ENCODE measurements around the gene FLT4.

DNA sequence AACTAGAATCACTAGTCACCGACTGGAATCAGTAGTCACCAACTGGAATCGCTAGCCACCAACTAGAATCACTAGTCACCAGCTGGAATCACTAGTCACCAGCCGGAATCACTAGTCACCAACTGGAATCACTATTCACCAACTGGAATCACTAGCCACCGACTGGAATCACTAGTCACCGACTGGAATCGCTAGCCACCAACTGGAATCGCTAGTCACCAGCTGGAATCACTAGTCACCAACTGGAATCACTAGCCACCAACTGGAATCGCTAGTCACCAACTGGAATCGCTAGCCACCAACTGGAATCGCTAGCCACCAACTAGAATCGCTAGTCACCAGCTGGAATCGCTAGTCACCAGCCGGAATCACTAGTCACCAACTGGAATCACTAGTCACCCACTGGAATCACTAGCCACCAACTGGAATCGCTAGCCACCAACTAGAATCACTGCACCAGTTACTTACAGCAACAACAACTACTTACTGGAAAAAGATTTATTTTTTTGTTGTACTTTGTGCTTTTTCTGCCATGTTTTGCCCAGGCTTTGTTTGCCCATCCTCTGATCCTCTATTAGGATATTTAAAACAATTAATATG, 25.7 kb upstream of the FLT4 start:
- TF ChIP-seq POLR2AphosphoS5 (IDR thresholded peaks at IDR 0.05; ENCODE audit: low read depth): no peak
- TF ChIP-seq, protein P1, sequence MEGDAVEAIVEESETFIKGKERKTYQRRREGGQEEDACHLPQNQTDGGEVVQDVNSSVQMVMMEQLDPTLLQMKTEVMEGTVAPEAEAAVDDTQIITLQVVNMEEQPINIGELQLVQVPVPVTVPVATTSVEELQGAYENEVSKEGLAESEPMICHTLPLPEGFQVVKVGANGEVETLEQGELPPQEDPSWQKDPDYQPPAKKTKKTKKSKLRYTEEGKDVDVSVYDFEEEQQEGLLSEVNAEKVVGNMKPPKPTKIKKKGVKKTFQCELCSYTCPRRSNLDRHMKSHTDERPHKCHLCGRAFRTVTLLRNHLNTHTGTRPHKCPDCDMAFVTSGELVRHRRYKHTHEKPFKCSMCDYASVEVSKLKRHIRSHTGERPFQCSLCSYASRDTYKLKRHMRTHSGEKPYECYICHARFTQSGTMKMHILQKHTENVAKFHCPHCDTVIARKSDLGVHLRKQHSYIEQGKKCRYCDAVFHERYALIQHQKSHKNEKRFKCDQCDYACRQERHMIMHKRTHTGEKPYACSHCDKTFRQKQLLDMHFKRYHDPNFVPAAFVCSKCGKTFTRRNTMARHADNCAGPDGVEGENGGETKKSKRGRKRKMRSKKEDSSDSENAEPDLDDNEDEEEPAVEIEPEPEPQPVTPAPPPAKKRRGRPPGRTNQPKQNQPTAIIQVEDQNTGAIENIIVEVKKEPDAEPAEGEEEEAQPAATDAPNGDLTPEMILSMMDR (conservative IDR thresholded peaks at IDR 0.05; ENCODE audit: low read depth in 2 of 2): no peak
- TF ChIP-seq EZH2 (IDR thresholded peaks at IDR 0.05; ENCODE audit: low read depth, unreplicated experiment): no peak
- TF ChIP-seq, protein P2, sequence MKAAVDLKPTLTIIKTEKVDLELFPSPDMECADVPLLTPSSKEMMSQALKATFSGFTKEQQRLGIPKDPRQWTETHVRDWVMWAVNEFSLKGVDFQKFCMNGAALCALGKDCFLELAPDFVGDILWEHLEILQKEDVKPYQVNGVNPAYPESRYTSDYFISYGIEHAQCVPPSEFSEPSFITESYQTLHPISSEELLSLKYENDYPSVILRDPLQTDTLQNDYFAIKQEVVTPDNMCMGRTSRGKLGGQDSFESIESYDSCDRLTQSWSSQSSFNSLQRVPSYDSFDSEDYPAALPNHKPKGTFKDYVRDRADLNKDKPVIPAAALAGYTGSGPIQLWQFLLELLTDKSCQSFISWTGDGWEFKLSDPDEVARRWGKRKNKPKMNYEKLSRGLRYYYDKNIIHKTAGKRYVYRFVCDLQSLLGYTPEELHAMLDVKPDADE (IDR thresholded peaks at IDR 0.05): no peak
